GM18868 (cell line): ENCODE results near the gene COL19A1.

Source experiments
- ATAC-seq: cut with Tn5 transposase; IDR thresholded peaks from one replicate; pipeline ENCODE4 v1.9.1; 2021; ENCODE audit warnings: mild to moderate bottlenecking, moderate library complexity; ENCODE audit not compliant: unreplicated experiment

COL19A1 gene

DNA sequence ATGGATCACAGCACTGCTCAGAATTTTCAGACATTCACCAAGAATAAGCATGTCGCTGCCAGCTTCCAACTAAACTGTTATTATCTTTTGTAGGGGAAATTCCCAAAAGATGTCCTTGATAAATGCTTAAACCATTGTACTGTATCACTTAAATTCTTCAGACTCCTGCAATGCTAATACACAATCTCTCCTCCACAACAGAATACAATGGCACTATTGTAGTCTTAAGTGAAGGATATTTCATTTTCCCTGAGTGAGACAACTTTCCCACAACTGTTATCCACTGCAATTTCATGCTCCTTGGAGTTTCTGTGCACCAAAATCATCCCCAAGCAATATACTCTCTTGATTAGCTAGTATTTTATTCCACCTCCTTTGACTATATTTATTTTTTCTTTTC is 246.8 kb downstream of the COL19A1 start:
- ATAC-seq = no peak

DNA sequence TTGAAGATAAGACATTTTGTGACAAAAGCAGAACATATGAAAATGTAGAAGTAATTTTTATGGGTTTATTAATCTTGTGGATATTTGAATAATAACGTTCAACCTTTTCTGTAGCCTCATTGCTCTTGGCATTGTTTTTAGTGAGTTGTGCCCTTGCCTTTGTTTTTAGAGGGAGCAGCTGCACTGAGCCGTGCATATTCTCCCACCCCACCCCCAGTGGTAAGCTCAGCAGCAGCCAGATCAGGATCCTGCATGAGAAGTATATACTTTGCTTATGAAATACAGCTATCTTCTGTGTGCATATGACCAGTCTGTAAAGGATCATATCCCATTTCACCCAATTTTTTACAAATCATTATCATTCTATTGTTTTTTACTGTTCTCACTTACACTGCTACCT is 252.3 kb downstream of the COL19A1 start:
- ATAC-seq = no peak

DNA sequence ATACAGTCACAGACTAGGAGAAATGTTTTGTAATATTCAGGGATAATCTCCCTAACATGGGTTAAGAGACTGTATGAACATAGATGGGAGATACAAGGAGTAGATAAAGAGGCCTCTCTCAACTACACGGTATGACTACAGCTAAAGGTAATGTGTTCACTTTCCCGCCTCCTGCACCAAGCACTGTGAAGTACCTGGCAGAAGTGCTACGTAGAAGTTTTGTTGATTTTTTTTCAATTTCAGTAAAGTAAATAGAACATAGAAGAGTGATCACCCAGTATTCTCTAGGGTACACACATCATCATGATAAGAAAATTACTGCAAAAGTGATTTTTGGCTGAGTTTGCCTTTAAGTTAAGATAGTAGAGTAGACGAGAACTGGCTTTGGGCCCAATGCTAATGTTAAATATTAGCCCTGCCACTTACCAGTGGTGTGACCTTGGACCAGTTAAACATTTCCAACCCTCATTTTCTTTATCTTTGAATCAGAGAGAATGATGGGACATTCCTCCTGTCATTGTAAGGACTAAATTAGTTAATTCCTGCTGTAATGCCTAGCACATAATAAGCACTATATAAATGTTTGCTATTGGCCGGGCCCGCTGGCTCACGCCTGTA is 253.0 kb downstream of the COL19A1 start:
- no peak for ATAC-seq

DNA sequence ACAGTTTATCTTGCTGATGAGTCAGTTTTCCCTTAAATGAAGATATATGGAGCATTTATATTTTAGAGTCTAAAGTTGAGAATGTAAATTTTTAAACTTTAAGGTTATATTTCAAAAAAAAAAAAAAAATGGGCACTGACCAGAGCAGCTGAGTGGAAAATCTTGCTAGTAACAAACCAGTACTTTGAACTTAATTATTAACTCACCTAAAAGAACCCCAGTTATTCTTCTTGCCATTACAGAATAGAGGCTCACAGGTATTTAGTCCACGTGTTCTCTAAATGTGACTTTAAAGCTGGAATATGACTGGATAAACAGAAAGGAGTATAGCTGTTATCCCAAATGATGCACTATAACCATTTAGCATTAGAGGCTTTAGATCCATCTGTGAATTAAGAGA is 258.1 kb downstream of the COL19A1 start:
- no peak for ATAC-seq

DNA sequence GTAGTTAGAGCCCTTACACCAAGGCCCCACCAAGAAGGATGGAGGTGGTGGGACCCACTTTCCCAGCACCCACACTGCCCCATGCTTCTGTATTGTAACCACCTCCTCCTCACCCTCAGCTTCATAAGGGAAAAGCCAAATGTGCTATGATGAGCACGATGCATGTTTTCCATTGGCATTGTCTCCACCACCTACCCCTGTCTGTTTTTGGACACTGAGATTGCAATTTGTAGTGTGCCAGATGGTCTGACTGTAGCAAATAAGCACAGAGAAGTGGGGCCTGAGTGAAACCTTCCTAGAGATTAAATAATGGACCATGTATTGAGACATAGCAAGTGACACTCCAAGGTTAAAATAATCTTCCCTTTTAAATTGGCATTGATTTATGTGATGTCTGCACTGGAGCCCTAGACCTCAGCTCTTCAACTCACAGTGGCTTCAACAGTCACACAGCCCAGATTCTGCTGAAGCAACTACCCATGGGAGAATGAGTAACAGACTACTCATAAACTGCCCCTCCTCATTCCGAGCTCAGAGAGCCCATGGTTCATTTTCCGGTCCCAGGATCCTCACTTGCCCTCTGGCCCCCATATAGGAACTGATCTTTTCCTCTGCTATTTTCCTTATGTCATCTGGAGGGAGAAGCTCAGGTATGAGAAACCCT is 258.7 kb downstream of the COL19A1 start:
- ATAC-seq = no peak

DNA sequence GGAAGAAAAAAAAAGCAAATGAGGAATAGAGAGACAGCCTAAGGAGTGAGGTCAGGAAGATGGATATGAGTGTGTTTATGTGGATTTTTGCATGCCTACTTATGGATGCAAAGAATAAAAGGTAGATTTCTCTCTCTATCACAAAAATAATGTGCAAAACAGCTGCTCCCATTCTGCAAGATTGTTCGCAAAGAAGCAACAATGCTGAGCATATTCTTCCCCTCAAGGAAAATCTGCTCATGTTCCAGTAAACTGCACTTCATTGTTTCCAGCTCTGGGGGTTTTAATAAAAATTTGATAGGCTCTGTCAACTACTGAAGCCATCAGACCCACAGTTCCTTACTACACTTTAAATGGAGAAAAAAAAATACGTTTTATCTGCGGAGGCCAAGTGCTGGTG is 259.2 kb downstream of the COL19A1 start:
- no peak for ATAC-seq

DNA sequence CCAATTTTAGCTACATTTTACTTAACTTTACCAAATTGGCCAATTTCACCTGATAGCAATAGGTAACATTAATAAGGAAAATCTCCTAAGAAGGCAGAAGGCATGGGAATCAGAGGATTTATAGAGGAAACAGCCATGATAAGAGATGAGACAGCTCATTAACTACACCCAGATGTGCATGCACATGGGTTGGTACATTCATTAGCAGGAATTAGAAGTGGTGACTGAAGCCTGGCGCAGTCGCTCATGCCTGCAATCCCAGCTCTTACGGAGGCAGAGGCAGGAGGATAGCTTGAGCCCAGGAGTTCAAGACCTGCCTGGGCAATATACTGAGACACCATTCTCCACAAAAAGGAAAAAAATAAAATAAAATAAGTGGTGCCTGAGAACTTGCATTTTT is 263.0 kb downstream of the COL19A1 start:
- ATAC-seq = no peak

DNA sequence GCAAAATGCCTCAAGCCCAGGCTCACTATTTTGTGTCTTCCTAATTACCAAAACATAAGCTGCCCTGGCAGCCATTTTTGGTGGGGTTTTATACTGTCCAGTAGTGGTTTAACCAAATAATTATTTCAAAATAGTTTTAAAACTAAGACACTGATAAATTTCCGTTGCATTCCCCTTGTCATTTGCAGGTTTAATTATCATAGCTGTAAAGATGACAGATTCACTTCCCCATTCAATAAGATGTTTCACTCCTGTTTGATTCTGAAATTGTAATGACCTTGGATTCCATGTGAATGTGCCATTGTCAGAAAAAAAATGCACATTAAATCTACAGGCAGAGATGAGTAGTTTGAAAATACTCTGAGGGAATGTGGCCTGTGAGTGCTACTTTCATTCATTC is 264.5 kb downstream of the COL19A1 start:
- ATAC-seq = peak; percentile 2

DNA sequence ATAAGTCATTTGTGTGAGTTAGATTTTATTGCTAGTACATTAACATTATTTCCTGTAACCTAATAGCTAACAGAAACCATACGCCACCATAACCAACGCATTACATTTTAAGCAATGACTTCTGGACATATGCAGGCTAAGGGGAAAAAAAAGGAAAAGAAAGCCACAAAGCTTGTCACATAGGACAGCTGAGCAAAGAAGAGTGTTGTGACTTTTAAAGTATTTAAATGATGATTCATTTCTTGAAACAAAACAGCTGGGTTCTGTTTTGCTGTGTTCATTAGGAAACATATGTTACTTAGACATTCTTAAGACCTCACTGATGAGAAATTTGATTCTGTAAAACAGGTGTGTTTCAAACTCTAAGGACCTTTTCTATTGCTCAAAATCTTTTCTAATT is 265.2 kb downstream of the COL19A1 start:
- ATAC-seq = peak; percentile 93

DNA sequence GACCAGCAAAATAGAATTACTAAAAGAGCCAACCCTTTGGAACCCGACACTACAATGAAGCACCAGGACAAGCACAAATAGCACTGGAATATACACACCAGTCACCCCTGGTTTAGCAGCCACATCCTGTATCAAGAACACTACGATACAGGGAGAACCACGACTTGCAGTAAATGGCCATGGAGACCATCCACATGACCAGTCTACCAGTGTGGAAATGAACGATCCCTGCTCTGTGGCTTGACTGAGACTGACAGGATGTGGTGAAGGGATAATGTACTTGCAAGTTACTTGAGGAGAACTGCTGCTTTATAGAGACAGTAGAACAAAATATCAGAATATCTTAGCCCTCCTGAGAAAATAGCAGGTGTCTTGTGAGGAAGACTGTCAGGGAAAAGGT is 266.9 kb downstream of the COL19A1 start:
- ATAC-seq = no peak

DNA sequence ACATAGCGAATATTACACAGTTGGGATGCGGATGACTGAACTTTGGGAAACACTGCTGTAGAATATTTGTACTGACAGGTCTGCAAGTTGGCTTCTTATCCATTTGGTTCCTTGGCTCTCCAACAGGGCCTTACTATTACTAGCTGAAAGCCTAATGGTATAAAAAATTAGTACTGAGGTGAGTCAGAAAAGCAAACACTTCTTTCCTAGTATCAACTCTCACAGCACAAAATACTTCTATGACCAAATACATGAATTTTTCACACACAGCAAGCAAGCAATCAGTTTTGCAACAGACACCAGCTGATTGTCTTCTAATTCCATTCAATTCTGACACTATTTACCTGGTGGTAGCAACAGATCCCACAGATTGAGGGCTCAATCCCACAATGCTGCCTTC is 268.2 kb downstream of the COL19A1 start:
- ATAC-seq = peak; percentile 29

DNA sequence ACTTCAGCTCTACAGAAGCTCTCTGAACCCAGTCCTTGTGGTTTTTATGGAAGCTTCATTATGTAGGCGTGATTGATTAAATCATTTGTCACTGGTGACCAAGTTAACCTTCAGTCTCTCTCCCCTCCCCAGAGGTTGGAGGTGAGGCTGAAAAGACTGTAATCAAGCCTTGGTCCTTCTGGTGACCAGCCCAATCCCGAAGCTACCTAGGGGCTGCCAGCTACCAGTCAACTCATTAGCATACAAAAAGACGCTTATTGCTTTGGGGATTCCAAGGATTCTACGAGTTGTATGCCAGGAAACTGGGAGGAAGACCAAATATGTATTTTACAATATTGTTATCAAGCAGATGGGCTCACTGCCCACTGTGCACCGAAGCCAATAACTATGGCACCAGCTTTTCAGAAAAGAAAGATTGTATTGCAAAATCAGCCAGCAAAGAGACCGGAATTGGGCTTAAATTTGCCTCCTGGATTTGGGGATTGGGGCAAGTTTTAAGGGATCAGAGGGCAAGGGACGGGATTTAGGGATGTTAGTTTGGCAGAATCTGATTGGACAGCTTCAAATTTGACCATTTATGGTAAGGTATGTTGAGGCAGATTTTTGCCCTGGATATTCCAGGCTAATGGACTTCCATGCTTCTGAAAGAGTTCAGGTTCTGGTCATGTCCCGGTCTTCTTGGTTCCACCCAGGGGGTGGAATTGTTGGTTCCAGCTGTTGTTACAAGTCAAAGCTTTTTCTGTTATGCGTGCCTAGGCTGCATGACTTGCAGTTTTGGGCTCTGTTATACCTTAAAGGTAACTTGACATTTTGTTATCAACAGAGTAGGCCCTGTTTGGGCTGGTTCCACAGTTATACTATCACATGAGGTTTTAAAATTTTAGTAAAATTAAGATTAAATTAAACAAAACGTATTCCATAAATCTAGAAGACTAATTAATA is 269.1 kb downstream of the COL19A1 start:
- no peak for ATAC-seq

DNA sequence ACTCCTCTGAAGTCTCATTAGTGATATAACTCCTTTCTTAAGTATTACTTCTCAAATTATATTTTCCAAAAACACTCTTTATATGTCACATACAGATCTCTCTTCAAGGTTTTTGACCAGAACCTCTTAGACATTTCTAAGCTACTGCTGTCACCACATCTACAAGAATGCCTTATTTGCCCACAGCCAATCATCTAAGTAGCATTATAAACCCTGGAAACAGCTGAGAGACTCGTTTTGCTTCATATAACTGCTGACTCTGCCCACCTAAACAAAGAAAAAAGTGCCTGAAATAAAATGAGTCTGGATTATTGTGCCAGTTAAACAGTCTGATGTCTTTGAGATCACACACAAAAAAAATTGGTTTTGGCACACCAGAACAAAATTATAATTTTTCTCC is 270.6 kb downstream of the COL19A1 start:
- no peak for ATAC-seq

DNA sequence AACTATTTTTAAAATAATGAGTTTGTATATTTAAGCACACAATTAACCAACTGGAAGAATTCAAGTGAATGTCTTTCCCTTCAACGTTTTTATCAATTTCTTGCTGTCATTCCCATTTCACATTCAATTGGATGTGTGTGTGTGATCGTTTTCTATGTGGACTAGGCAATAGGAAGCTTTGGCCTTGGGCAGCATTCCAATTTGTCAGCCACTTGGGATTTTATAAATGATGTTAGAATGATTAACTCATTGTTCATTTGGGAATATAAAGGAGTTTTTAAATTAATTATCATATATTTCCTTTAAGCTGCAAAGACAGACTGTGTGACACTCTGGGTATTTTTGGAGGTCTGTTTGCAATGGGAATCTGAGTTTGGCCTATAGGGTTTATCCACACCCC is 274.1 kb downstream of the COL19A1 start:
- no peak for ATAC-seq

DNA sequence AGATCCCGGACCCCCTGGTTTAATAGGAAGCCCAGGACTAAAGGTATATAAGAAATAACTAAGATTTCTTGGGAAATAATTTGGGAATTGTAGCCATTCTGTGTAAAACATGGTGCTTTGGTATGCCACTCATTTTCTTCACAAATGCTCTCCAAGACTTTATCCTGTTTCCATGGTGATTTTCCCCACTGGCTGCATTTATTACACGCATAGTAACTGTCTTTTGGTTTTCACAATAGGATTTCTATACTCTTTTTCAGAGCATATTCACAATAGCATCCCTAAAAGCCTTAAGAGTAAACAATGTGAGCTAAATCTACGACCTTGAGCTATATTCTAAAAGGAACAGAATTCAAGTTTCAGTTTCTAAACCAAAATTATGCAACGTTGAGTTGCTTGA is 275.7 kb downstream of the COL19A1 start:
- no peak for ATAC-seq

DNA sequence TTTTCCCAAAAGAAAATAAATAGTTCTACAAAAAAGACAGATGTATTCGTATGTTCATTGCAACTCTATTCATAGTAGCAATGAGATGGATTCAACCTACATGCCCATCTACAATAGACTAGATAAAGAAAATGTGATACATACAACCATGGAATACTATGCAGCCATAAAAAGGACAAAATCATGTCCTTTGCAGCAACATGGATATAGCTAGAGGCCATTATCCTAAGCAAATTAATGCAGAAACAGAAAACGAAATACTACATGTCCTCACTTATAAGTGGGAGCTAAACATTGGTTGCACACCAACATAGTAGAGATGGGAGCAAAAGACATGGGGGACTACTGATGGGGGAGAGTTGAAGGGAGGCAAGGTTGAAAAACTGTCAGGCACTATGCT is 278.8 kb downstream of the COL19A1 start:
- no peak for ATAC-seq

DNA sequence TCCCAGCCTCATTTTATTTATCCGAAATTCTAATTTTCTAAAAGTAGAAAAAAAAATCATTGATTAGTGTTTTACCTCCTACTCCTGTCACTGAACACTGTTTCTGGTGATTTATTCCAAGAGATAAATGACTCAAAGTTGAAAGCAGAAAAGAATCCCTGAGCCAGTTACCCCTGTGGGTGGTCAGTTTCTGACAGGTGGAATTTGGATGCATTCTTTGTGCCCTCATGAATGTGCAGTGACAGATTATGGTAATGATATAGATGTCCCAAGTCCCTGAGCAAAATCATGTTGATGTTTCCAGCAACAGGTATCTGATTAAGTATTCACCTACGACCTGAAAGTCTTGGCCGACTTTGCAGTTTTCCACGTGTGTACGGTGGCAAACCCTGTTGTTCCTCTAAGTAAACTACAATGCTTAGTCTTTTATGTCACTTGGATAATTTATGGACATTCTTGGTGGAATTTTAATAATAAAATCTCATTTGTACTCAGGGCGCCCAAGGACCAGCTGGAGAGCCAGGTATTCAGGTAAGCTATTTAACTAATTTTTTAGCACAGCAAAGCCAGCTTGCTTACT is 282.9 kb downstream of the COL19A1 start:
- ATAC-seq = no peak

DNA sequence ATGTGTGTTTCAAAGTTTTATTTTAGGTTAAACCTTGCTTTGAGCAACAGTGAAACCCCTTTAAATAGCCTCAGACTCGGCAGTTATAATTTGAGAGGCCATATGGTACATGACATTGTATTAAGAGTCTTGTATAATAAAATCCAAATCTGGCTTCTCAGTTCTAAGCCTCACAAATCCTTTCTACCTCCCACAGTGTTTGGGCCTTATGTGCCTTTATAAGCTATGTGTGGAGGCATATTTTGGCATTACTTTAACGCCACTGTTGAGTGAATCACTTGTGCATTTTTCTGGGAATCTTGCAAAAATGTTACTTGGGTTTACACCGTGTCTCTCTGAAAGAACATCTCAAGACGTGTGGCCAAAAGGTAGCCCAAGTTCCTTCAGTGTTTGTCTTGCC is 284.2 kb downstream of the COL19A1 start:
- ATAC-seq = no peak

DNA sequence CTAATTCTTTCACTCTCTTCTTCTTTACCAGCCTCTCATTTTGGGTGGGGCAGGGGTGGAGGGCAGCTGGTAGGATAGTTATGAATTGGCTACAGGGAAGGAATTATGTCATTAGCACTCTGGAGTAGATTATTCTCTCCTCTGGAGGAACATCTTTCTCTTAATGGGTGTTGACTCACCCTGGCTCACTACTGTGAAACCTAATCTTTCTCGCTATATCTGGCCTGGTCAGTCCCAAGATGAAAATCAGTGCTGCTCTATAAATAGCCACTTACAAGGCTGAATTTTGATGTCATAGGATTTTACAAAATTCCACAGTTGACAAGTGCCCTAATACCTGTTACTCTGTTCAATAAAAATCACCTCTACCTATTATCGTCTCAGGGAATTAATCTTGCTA is 285.3 kb downstream of the COL19A1 start:
- ATAC-seq = no peak

DNA sequence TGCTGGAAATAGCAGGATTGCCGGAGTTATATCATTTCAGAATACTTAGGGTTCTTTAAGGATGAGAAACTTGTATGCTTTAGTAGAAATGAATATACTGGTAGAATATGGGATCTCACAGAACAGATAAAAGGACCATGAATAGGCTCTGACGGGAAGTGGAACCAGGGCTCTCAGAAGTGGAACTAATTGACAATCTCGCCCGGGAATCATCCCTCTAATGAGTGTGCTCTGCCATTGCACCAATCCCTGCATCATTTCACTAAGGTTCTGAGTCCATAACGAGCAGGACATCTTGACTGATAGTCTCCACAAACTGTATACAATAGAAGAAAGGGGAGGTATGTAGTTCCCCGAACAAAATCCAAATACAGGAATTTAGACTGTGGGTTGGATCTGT is 286.4 kb downstream of the COL19A1 start:
- no peak for ATAC-seq

DNA sequence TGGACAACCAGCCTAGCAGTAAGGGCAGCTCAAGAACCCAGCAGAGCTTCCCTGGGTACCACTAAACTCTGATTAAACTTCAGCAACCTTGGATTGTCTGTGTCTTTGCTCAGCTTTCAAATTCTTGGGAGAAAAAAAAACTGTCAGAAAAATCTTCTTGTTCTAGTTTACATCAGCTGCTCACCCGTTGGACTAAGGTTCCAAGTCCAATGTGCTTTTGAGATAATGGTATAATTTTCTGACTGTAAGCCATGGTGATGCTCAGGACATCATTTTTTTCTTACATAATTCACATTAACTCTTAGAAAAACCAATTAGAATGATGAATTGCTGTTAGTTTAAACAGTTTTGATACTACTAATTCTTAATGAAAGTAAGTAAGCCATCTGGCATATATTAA is 290.7 kb downstream of the COL19A1 start:
- no peak for ATAC-seq

DNA sequence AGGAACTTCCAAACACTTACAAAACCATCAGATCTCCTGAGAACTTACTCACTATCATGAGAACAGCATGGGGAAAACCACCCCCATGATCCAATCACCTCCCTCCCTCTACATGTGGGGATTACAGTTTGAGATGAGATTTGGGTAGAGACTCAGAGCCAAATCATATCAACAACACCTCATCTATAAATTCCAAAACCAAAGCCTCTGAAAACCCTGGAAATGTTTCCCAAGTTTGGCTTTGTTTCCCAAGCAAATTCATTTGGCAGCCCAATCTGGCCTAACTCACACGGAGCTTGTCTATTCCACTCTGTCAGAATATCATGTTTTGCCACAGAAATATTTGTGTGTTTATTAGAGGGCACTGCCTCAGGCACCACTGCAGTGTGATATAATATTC is 293.9 kb downstream of the COL19A1 start:
- ATAC-seq = no peak
